SIG-M5 (cell line): ENCODE data around the gene PNMA5.

Source experiments
- DNase-seq: peaks from one replicate; lab custom pipeline; 2025; lab: John Stamatoyannopoulos, UW

Gene PNMA5

GRCh38 chrX:152958524-152959465 is 35.1 kb downstream of the PNMA5 start:
- DNase-seq: peak; percentile 39

- no peak for DNase-seq
Measured at GRCh38 chrX:152958047-152958446, 35.9 kb downstream of the PNMA5 start.

- DNase-seq: no peak
Measured at GRCh38 chrX:152950786-152951185, 43.1 kb downstream of the PNMA5 start.

- DNase-seq: no peak
Measured at GRCh38 chrX:152949114-152949513, 44.8 kb downstream of the PNMA5 start.

GRCh38 chrX:152946681-152947080 is 47.2 kb downstream of the PNMA5 start:
- no peak for DNase-seq

- DNase-seq: no peak
Measured at GRCh38 chrX:152945021-152945979, 48.6 kb downstream of the PNMA5 start.

GRCh38 chrX:152943826-152944225 is 50.1 kb downstream of the PNMA5 start:
- no peak for DNase-seq

- no peak for DNase-seq
Measured at GRCh38 chrX:152942077-152942442, 51.9 kb downstream of the PNMA5 start.

GRCh38 chrX:152941328-152942076 is 52.4 kb downstream of the PNMA5 start:
- peak; percentile 48 for DNase-seq
